Ramos (cell line): Measurements from ENCODE around the gene TMEM63C.
"Not testable (repeated sequence)": the region's sequence is repeated elsewhere in the genome, so short reads cannot be mapped to it uniquely, and the experiment has no call there.

Source experiments
- in situ Hi-C: fragments of 300-500 bp; cut with MboI; formaldehyde crosslinking; loops from one replicate; pipeline ENCODE4 v1.14.3; 2022; ENCODE audit warnings: low sequenced_read_pairs; ENCODE audit not compliant: unreplicated experiment

TMEM63C gene

GRCh38 chr14:77271113-77271710 lies 89.6 kb downstream of the TMEM63C start, which contains the start of gene NGB:
TSS of gene NGB (minus strand) at chr14:77271206. CDS start at chr14:77270937, 269 bp downstream.
- in situ Hi-C loops: no loop called here

- in situ Hi-C loops: no loop called here
These were observed 90.7 kb downstream of the TMEM63C start for GRCh38 chr14:77272261-77272660.

DNA sequence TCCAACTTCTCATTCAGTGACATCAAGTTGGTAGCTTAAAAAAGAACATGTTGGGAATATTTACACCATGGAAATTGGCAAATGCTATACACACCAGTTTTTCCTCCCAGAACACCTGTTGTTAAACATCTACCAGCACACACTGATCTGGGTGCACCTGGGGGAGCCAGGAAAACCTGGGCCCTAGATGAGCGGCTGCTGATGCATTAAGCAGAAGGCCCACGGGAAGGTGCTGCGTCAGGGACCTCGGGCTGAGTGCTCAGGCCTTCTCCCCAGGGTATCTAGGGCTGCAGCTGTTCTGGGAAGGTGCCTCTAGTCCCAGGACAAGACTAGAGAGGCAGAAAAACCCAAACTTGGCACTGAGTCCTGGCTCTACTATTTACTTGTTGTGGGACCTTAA lies 92.2 kb downstream of the TMEM63C start:
- in situ Hi-C loops: no loop called here

DNA sequence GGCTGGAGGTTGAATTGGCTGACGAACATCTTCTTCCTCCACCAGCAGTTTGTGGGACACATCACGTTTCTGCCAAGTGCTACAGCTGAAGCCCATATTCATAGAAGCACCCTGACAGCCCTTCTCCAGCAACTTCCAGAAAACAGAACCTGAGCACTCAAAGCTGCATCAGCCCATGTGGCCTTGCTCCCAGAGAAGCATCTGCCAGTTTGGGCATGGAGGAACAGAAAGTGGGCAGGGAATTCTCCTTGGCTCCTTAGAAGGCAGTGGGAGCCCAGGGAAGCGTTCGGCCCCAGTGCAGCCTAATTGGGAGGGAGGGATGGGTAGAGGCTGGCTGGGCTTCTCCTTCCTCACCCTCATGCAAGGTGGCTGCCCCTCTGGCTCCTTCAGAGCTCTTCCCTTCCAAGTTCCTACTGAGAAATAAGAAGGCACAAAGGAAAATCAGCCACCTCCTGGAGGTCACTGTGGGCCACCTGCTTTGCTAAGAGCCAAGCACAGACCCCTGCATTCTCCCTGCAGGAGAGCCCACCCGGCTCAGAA lies 93.5 kb downstream of the TMEM63C start:
- in situ Hi-C loops: no loop called here

- in situ Hi-C loops: no loop called here
These were observed 94.0 kb downstream of the TMEM63C start for GRCh38 chr14:77275601-77276017.

- in situ Hi-C loops: no loop called here
These were observed 94.8 kb downstream of the TMEM63C start for GRCh38 chr14:77276295-77276935.

GRCh38 chr14:77276959-77277358 lies 95.4 kb downstream of the TMEM63C start:
- in situ Hi-C loops: no loop called here

DNA sequence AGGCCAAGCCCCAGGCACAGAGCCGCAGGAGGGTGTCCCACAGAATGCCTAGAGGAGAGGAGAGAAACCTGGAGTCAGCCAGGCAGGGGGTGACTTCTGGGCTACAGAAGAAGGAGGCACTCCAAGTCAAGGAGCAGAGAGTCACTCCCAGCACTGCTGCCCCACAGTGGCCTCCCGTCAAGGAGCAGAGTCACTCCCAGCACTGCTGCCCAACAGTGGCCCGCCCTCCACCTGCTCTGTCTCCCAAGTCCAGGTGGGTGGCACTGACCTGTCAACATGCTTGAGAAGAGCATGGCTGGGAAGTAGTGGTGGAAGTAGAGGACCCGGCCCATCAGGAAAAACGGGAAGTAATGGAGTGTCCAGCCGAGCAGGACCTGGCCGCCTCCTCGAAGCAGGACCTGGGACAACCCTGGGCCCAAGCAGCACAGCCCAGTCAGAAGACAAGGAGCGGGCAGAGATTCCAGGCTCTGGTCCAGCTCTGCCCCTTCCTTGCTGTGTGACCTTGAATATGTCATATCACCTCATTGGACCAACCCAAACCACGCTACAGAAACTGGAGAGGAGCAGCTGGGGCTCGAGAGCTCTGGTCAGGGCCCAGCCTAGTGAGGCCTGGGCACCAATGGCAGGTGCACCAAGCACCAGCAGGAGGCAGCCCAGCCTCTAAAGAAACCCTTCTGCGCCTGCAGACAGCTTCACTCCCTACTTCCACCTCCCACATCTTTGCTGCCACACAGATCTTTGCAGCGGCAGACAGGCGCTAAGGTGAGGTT lies 97.0 kb downstream of the TMEM63C start:
- in situ Hi-C loops: no loop called here

DNA sequence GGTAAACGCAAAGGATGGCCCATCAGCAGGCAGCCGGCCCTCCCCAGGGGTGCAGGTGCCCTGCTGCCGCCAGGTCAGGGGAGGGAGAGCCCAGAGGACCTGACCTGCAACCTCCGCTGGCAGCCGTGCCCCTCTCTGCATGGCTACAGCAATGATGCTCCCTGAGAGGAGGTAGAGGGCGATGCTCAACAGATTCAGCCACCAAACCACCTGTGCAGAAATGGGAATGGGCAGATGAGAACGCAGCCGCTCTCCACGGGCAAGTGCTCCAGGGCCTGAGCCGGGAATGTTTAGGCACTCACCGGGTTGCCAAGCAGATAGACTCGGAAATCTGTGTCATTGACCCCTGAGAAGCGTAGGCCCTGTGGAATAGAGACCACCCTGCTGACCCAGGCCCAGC lies 98.1 kb downstream of the TMEM63C start:
- in situ Hi-C loops: no loop called here

GRCh38 chr14:77280921-77281320 lies 99.3 kb downstream of the TMEM63C start:
- in situ Hi-C loops: not testable (repeated sequence)

- in situ Hi-C loops: no loop called here
These were observed 100.3 kb downstream of the TMEM63C start for GRCh38 chr14:77281852-77282410.

- in situ Hi-C loops: no loop called here
These were observed 102.5 kb downstream of the TMEM63C start for GRCh38 chr14:77284066-77284465.

- in situ Hi-C loops: no loop called here
These were observed 102.9 kb downstream of the TMEM63C start for GRCh38 chr14:77284466-77284865.

DNA sequence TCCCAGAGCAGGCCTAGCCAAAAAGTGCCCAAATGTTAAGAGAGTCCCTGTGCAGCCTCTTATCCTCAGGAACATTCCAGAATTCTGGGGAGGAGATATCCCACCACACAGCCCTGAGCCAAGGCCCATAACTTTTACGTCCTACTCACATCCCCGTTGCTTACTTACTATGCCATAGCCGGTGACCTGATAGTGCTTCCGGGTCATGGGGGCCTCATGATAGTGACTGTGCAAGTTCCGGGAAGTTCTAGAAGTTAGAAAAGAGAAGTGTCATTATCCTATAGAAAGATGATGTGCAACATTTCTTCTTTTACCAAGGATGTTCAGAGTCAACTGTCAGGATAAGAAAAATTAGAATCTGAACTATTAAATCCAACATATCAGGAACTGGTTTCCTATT lies 105.0 kb downstream of the TMEM63C start:
- in situ Hi-C loops: no loop called here

DNA sequence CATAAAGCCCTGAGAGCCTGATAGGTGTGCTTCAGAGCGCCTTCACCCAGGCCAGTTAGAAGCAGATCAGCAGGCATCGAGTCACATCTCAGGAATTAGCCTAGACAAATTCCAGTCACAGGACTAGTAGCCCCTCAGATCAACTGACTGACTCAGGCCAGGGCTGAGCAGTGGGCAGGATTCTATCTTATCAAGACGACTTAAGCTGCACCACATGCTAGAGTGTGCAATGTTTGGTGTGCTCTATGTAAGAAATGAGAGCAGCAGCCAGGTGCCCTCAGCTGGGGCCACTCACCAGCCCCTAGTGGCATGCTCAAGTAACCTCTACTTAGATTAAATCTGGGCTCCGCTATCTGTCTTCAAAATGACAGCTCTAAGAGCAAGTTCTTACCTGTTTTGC lies 109.1 kb downstream of the TMEM63C start:
- in situ Hi-C loops: no loop called here

GRCh38 chr14:77296155-77296554 lies 114.6 kb downstream of the TMEM63C start:
- in situ Hi-C loops: no loop called here

DNA sequence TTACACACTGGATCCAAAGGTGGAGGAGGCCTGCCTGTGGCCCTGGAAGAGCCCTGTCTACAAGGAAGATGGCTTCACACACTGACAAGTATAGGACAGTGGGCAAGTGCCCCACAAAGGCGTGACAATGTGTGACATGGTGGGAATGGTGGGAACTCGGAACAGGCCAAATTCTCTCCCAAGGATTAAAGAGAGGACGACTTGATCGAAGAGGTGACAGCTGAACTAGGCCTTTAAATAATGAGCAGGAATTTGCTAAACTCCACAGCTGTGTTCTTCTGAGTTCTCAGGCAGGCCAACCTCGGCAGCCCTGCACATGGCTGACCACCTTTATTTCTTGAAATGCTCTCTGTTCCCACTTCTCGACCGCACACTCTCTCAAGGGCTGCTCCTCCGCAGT lies 115.3 kb downstream of the TMEM63C start:
- in situ Hi-C loops: no loop called here

GRCh38 chr14:77299771-77300170 lies 118.2 kb downstream of the TMEM63C start:
- in situ Hi-C loops: no loop called here

- in situ Hi-C loops: no loop called here
These were observed 119.5 kb downstream of the TMEM63C start for GRCh38 chr14:77301103-77301502.

GRCh38 chr14:77302926-77303325 lies 121.3 kb downstream of the TMEM63C start:
- in situ Hi-C loops: no loop called here
